G401.6 (cell line): ENCODE data around the gene MOB1A.
"Not testable (repeated sequence)": the region's sequence is repeated elsewhere in the genome, so short reads cannot be mapped to it uniquely, and the experiment has no call there.

Source experiments
- FAIRE-seq: peaks from 2 replicates; lab custom pipeline; 2012; peaks lifted over from hg19 to GRCh38; lab: Jason Lieb, UNC

MOB1A gene

GRCh38 chr2:74178211-74179062, at the start of gene MOB1A:
Gene MOB1A (minus strand): TSS chr2:74178879. CDS start chr2:74178674, 205 bp downstream.
- FAIRE-seq: peak; percentile 98

GRCh38 chr2:74227646-74228045, 49.0 kb upstream of the MOB1A start:
- FAIRE-seq: no peak

- no peak for FAIRE-seq
These were observed 48.1 kb upstream of the MOB1A start for GRCh38 chr2:74226648-74227213.

GRCh38 chr2:74225698-74226459, 47.2 kb upstream of the MOB1A start:
- no peak for FAIRE-seq

GRCh38 chr2:74223941-74224770, 45.5 kb upstream of the MOB1A start:
- FAIRE-seq: no peak

- no peak for FAIRE-seq
These were observed 43.6 kb upstream of the MOB1A start for GRCh38 chr2:74222300-74222650.

GRCh38 chr2:74221604-74222299, 43.1 kb upstream of the MOB1A start:
- FAIRE-seq: no peak

GRCh38 chr2:74221091-74221490, 42.4 kb upstream of the MOB1A start:
- FAIRE-seq: no peak

GRCh38 chr2:74219846-74220486, 41.3 kb upstream of the MOB1A start:
- FAIRE-seq: no peak

- no peak for FAIRE-seq
These were observed 38.0 kb upstream of the MOB1A start for GRCh38 chr2:74216642-74217041.

GRCh38 chr2:74215771-74216170, 37.1 kb upstream of the MOB1A start:
- FAIRE-seq: not testable (repeated sequence)

GRCh38 chr2:74212702-74213410, 34.2 kb upstream of the MOB1A start:
- FAIRE-seq: no peak

GRCh38 chr2:74206180-74206688, 27.6 kb upstream of the MOB1A start:
- FAIRE-seq: no peak

- FAIRE-seq: no peak
These were observed 26.9 kb upstream of the MOB1A start for GRCh38 chr2:74205596-74205995.

GRCh38 chr2:74205113-74205512, 26.4 kb upstream of the MOB1A start:
- FAIRE-seq: no peak

GRCh38 chr2:74204436-74204835, 25.8 kb upstream of the MOB1A start:
- no peak for FAIRE-seq

- FAIRE-seq: no peak
These were observed 22.9 kb upstream of the MOB1A start for GRCh38 chr2:74201596-74201995.

GRCh38 chr2:74201196-74201595, 22.5 kb upstream of the MOB1A start:
- no peak for FAIRE-seq

GRCh38 chr2:74199871-74200305, 21.2 kb upstream of the MOB1A start:
- no peak for FAIRE-seq

GRCh38 chr2:74199275-74199701, 20.6 kb upstream of the MOB1A start:
- no peak for FAIRE-seq
